Stromal cell of bone marrow (primary cell): ENCODE measurements around the gene SYPL1.

Source experiments
- DNase-seq: peaks from one replicate; pipeline ENCODE4 v3.0.0-alpha.2; 2012; ENCODE audit warnings: low read depth

SYPL1 gene

GRCh38 chr7:106092204-106092603 is 19.9 kb downstream of the SYPL1 start:
- no peak for DNase-seq

- no peak for DNase-seq
Measured at GRCh38 chr7:106089647-106090046, 22.5 kb downstream of the SYPL1 start.

GRCh38 chr7:106088014-106088413 is 24.1 kb downstream of the SYPL1 start:
- no peak for DNase-seq

GRCh38 chr7:106086062-106086461 is 26.1 kb downstream of the SYPL1 start:
- no peak for DNase-seq

- DNase-seq = no peak
Measured at GRCh38 chr7:106085015-106085414, 27.1 kb downstream of the SYPL1 start.

GRCh38 chr7:106083717-106084116 is 28.4 kb downstream of the SYPL1 start:
- DNase-seq = no peak

GRCh38 chr7:106082087-106082854 is 29.8 kb downstream of the SYPL1 start:
- no peak for DNase-seq

GRCh38 chr7:106080300-106080987 is 31.7 kb downstream of the SYPL1 start:
- no peak for DNase-seq

- DNase-seq = no peak
Measured at GRCh38 chr7:106076537-106076936, 35.6 kb downstream of the SYPL1 start.

- no peak for DNase-seq
Measured at GRCh38 chr7:106075937-106076336, 36.2 kb downstream of the SYPL1 start.

GRCh38 chr7:106074257-106074656 is 37.9 kb downstream of the SYPL1 start:
- DNase-seq = no peak

- DNase-seq = no peak
Measured at GRCh38 chr7:106073701-106074100, 38.4 kb downstream of the SYPL1 start.

- DNase-seq = no peak
Measured at GRCh38 chr7:106072715-106073091, 39.4 kb downstream of the SYPL1 start.

GRCh38 chr7:106071999-106072714 is 40.0 kb downstream of the SYPL1 start:
- no peak for DNase-seq

- no peak for DNase-seq
Measured at GRCh38 chr7:106071356-106071998, 40.6 kb downstream of the SYPL1 start.

- no peak for DNase-seq
Measured at GRCh38 chr7:106070567-106071254, 41.4 kb downstream of the SYPL1 start.

- no peak for DNase-seq
Measured at GRCh38 chr7:106070201-106070551, 41.9 kb downstream of the SYPL1 start.

GRCh38 chr7:106069471-106070200 is 42.5 kb downstream of the SYPL1 start:
- DNase-seq = no peak

- no peak for DNase-seq
Measured at GRCh38 chr7:106068986-106069385, 43.1 kb downstream of the SYPL1 start.

GRCh38 chr7:106068538-106068961 is 43.6 kb downstream of the SYPL1 start:
- no peak for DNase-seq

GRCh38 chr7:106067678-106068077 is 44.4 kb downstream of the SYPL1 start:
- no peak for DNase-seq
